Pancreas (tissue), 10 donors: Measurements from ENCODE around the gene BANP. TPM values are rescaled to one million over a fixed set of nuclear protein-coding genes. Genes with fewer than 3 reads are reported as not detected.
"Not testable (repeated sequence)": the region's sequence is repeated elsewhere in the genome, so short reads cannot be mapped to it uniquely, and the experiment has no call there.

ENCODE experiments used
- ATAC-seq, 4 donors: fragments of 200-7000 bp; cut with Tn5 transposase; one replicate each; pipeline versions ENCODE4 v1.8.0 to v1.9.1; 2020; ENCODE audit warnings: mild to moderate bottlenecking in 4 of 4, moderate library complexity in 4 of 4
- DNase-seq, 6 donors: peaks; one replicate each; pipeline ENCODE4 v3.0.0-alpha.2; 2020
- FAIRE-seq: peaks from 2 replicates; lab custom pipeline; 2012; peaks lifted over from hg19 to GRCh38; lab: Jason Lieb, UNC
- H3K27ac ChIP-seq, 4 donors: fragments of 200-600 bp; sonication (generic); 1 replicate in 3 of 4; 2 replicates in 1 of 4; pipeline versions ENCODE4 v1.5.0 to v1.8.0; 2020
- H3K27me3 ChIP-seq, 4 donors: fragments of 200-600 bp; one replicate each; pipeline ENCODE4 v1.8.0; 2021
- H3K36me3 ChIP-seq, 3 donors: fragments of 200-600 bp; sonication (generic) in 1 of 3; one replicate each; pipeline versions ENCODE4 v1.5.0 to v1.8.0; 2020 to 2021
- H3K4me1 ChIP-seq, 3 donors: fragments of 200-600 bp; one replicate each; pipeline ENCODE4 v1.8.0; 2021
- H3K4me3 ChIP-seq, 4 donors: fragments of 200-600 bp; sonication (generic) in 2 of 4; one replicate each; pipeline versions ENCODE4 v1.5.0 to v1.8.0; 2020 to 2021
- H3K9me3 ChIP-seq, 4 donors: fragments of 200-600 bp; one replicate each; pipeline ENCODE4 v1.8.0; 2021
- CTCF ChIP-seq, 4 donors: fragments of 200-600 bp; sonication (generic) in 3 of 4; IDR thresholded peaks; one replicate each; pipeline versions ENCODE4 v1.5.0 to v1.8.0; 2021; ENCODE audit warnings: antibody characterized with exemption in 4 of 4
- WGBS, 2 donors: extraction: QIAGEN DNeasy Blood & Tissue Kit; methylation state at CpG; one replicate each; pipeline ENCODE4 v1.1.7; 2013; 5-methylcytosine and 5-hydroxymethylcytosine counted together
- intact Hi-C, 3 donors: fragments of 100-400 bp; cut with DNase I; formaldehyde crosslinking; loops; one replicate each; pipeline versions ENCODE4 v1.11.1 to v1.14.2; 2022
- polyA plus RNA-seq, 2 donors: library from polyadenylated mRNA; stranded (reverse); fragments of 200-250 nt; gene quantifications; one replicate each; pipeline ENCODE4 v1.2.3, GENCODE V29; 2013
- total RNA-seq, 6 donors: library from RNA; stranded (reverse); fragmentation: NEBNext Ultra II Directional in 4 of 6; extraction: Animal tissue kit (Norgen Biotek cat#: 25700) in 4 of 6; gene quantifications; one replicate each; pipeline versions ENCODE4 v1.2.1 to v1.2.4, GENCODE V29; 2021 to 2023
- donor health status: healthy with polysubstance abuse.
- donor health status: DM: no; HTN: no; CAD: no; lungs with moderate emphysema.
- donor health status: DM: no; HTN: no; CAD: no.
- donor health status: control.
- donor health status: control.
- donor health status: Bipolar disorder and iron deficiency.
- donor health status: DM: yes; HTN: yes; CAD: no.
- donor health status: DM: no; HTN: no; CAD: no.
- donor health status: DM: no; HTN: no; CAD: no.
- donor health status: DM: yes; HTN: yes; CAD: no.

The BANP gene
- total and polyA plus RNA-seq, 8 donors = 6.1 to 17.8 (median 13.4) TPM

GRCh38 chr16:88120812-88121211, 169.6 kb downstream of the BANP start:
- ATAC-seq (no peak), FAIRE-seq (no peak), DNase-seq (peak in 1 of 6 donors; percentile 28)
- Histone ChIP-seq H3K27ac (no peak overlapping the region), H3K36me3 (no peaks in the 10 kb centered on the region), H3K27me3 (no peaks in the 10 kb centered on the region), H3K4me1 (no peaks in the 10 kb centered on the region), H3K9me3 (no peaks in the 10 kb centered on the region), H3K4me3 (no peak overlapping the region)
- WGBS, 2 donors = 77 to 86% methylated on average over 14 to 18 of the region's 18 CpGs
- intact Hi-C loops = no loop called here
- no peak for TF ChIP-seq CTCF (IDR thresholded peaks at IDR 0.05)

GRCh38 chr16:88121391-88121790, 170.2 kb downstream of the BANP start:
- H3K36me3 ChIP-seq, H3K4me3 ChIP-seq, H3K4me1 ChIP-seq, H3K27ac ChIP-seq, intact Hi-C loops, H3K9me3 ChIP-seq, H3K27me3 ChIP-seq, FAIRE-seq: not testable (repeated sequence)
- DNase-seq (peak in 1 of 6 donors; percentile 4), ATAC-seq (peak in 2 of 4 donors; percentile 43 to 66)
- 25 to 34% methylated on average over 11 of the region's 11 CpGs for WGBS, 2 donors

- Histone ChIP-seq H3K36me3 (no peaks in the 10 kb centered on the region), H3K27ac (no peak overlapping the region), H3K9me3 (no peaks in the 10 kb centered on the region), H3K4me1 (no peaks in the 10 kb centered on the region), H3K27me3 (no peaks in the 10 kb centered on the region), H3K4me3 (no peak overlapping the region)
- DNase-seq = peak in 1 of 6 donors; percentile 34
- intact Hi-C loops = no loop called here
- 91 to 93% methylated on average over 42 of the region's 42 CpGs for WGBS, 2 donors
- FAIRE-seq = no peak
- TF ChIP-seq CTCF (IDR thresholded peaks at IDR 0.05) = no peak
- no peak for ATAC-seq
These were observed 170.8 kb downstream of the BANP start for GRCh38 chr16:88121886-88122580.

Other genes with a start within 250 kb of the BANP start
- gene KLHDC4, start 185.4 kb upstream of the BANP start, total RNA-seq = 10 to 100 TPM; 15.5 to 27.3 (median 25.2) TPM
- 10 to 100 TPM; 79.3 to 82.1 TPM for gene KLHDC4, start 185.4 kb upstream of the BANP start, polyA plus RNA-seq
- 10 to 100 TPM in 1 of 6 donors, 1 to 10 TPM in 5; 1.1 to 54.7 (median 3.5) TPM for gene SLC7A5, start 81.9 kb upstream of the BANP start, total RNA-seq
- 1 to 10 TPM; 4.2 to 7.7 TPM for gene SLC7A5, start 81.9 kb upstream of the BANP start, polyA plus RNA-seq
- not detected for gene CA5A, start 14.9 kb upstream of the BANP start, total RNA-seq
- under 1 TPM; under 0.01 TPM for gene CA5A, start 14.9 kb upstream of the BANP start, polyA plus RNA-seq